ENCODE measurements around the gene TSEN2. TPM values are rescaled to one million over a fixed set of nuclear protein-coding genes. Genes with fewer than 3 reads are reported as not detected.
"Not testable (repeated sequence)": the region's sequence is repeated elsewhere in the genome, so short reads cannot be mapped to it uniquely, and the experiment has no call there.

TSEN2 gene
- total RNA-seq, 1 donor from 2014 or later, result 21.3 TPM

DNA sequence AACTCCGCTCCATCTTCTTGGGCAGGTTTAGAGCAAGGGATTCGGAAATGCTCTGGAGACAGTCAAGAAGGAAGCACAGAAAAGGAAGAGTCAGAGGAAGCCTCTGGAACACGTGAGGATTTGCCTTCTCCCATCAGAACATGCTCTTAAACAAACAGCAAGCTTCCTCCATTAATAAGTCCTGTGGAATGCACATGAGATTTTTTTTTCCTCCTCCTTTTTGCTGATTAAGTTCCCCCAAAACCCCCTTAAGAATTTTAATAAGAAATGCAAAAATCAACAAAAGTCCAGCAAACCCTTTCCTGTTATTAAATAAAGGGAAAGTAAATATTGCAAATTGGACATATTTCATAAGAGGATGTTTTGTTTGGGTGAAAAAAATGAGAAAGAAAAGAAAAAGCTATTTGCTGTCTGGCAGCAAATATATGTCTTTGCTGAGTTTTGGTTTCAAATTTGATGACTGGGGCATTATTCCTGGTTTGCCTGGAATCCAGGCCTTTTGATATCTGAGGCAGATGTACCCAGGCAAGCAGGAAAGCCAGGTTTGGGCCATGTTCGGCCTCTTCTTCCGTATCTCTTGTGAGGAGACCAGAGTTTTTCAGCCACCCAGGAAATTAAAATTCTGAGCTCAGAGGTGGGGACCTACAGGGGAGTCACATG, 7.9 kb upstream of the TSEN2 start:
- no peak overlapping the region for H3K4me3 ChIP-seq (ENCODE audit: low read depth, low read length)
- H3K27me3 ChIP-seq (ENCODE audit: control insufficient read depth, insufficient read depth, low read length), result no peaks in the 10 kb centered on the region
- TF ChIP-seq, protein P1, sequence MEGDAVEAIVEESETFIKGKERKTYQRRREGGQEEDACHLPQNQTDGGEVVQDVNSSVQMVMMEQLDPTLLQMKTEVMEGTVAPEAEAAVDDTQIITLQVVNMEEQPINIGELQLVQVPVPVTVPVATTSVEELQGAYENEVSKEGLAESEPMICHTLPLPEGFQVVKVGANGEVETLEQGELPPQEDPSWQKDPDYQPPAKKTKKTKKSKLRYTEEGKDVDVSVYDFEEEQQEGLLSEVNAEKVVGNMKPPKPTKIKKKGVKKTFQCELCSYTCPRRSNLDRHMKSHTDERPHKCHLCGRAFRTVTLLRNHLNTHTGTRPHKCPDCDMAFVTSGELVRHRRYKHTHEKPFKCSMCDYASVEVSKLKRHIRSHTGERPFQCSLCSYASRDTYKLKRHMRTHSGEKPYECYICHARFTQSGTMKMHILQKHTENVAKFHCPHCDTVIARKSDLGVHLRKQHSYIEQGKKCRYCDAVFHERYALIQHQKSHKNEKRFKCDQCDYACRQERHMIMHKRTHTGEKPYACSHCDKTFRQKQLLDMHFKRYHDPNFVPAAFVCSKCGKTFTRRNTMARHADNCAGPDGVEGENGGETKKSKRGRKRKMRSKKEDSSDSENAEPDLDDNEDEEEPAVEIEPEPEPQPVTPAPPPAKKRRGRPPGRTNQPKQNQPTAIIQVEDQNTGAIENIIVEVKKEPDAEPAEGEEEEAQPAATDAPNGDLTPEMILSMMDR (IDR thresholded peaks at IDR 0.05; ENCODE audit: insufficient read depth, low read length, severe bottlenecking), result no peak
- peak; percentile 64 for DNase-seq (ENCODE audit: low read depth)
- no peaks in the 10 kb centered on the region for H3K36me3 ChIP-seq (ENCODE audit: control insufficient read depth, insufficient read depth, low read length)
- FAIRE-seq, result no peak

GRCh38 chr3:12477256-12477655, 7.0 kb upstream of the TSEN2 start:
- Histone ChIP-seq H3K27me3 (ENCODE audit: control insufficient read depth, insufficient read depth, low read length) (no peaks in the 10 kb centered on the region), H3K4me3 (ENCODE audit: low read depth, low read length) (no peak overlapping the region), H3K36me3 (ENCODE audit: control insufficient read depth, insufficient read depth, low read length) (no peaks in the 10 kb centered on the region)
- no peak for DNase-seq (ENCODE audit: low read depth)
- TF ChIP-seq, protein P1 (IDR thresholded peaks at IDR 0.05; ENCODE audit: insufficient read depth, low read length, severe bottlenecking), result no peak
- FAIRE-seq, result no peak

DNA sequence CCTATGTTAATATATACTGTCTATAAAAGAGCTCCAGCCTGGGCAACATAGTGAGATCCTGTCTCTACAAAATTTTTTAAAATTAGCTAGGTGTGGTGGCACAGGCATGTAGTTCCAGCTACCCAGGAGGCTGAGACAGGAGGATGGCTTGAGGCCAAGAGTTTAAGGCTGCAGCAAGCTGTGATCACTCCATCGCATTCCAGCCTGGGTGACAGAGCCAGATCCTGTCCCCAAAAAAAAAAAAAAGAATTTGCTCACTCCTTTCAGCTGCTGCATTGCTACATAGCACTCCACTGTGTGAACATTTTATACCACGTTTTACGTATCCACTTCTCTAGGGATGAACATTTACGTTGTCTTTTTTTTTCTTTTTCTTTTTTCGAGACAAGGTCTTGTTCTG, 6.0 kb upstream of the TSEN2 start:
- DNase-seq (ENCODE audit: low read depth), result no peak
- no peaks in the 10 kb centered on the region for H3K36me3 ChIP-seq (ENCODE audit: control insufficient read depth, insufficient read depth, low read length)
- FAIRE-seq, result no peak
- TF ChIP-seq, protein P1 (IDR thresholded peaks at IDR 0.05; ENCODE audit: insufficient read depth, low read length, severe bottlenecking), result no peak
- H3K4me3 ChIP-seq (ENCODE audit: low read depth, low read length), result no peak overlapping the region
- H3K27me3 ChIP-seq (ENCODE audit: control insufficient read depth, insufficient read depth, low read length), result no peaks in the 10 kb centered on the region

DNA sequence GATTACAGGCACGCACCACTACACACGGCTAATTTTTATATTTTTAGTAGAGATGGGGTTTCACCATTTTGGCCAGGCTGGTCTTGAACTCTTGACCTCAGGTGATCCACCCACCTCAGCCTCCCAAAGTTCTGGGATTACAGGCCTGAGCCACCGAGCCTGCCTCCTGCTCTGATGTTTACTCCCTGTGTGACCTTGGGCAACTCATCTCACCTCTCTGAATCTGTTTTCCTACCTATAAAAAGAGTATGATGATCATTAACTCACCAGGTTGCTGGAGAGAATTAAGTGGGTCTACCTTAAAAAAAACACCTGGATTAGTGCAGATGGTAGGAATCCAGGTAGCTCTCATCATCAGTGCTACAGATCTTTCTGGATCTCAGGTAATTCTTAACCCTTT, 5.1 kb upstream of the TSEN2 start:
- not testable (repeated sequence) for H3K4me3 ChIP-seq (ENCODE audit: low read depth, low read length); DNase-seq (ENCODE audit: low read depth); H3K27me3 ChIP-seq (ENCODE audit: control insufficient read depth, insufficient read depth, low read length); H3K36me3 ChIP-seq (ENCODE audit: control insufficient read depth, insufficient read depth, low read length); FAIRE-seq

- DNase-seq (ENCODE audit: low read depth), result peak; percentile 32
- no peaks in the 10 kb centered on the region for H3K27me3 ChIP-seq (ENCODE audit: control insufficient read depth, insufficient read depth, low read length)
- FAIRE-seq, result no peak
- no peak overlapping the region for H3K4me3 ChIP-seq (ENCODE audit: low read depth, low read length)
- TF ChIP-seq, protein P1 (IDR thresholded peaks at IDR 0.05; ENCODE audit: insufficient read depth, low read length, severe bottlenecking), result peak; percentile 66
- no peaks in the 10 kb centered on the region for H3K36me3 ChIP-seq (ENCODE audit: control insufficient read depth, insufficient read depth, low read length)
Measured at GRCh38 chr3:12479919-12480427, 4.3 kb upstream of the TSEN2 start.

DNA sequence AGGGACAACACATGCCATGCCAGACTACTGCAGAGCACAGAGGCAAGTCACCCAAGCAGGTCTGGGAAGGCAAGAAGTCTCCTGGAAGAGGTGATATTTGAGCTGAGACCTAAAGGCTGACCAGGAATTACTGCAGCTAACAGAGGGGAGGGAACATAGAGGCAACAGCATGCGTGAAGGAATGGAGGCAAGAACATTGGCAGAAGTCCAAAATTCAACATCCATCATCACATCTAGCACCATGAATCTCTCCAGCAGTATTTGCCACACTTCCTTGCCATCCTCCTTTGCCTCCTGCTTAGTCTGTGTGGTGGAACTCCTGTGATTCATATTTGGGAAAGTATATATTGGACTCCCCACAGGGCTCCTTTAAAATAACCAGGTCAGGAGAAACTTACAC, 870 bp upstream of the TSEN2 start:
- H3K4me3 ChIP-seq (ENCODE audit: low read depth, low read length), result no peak overlapping the region
- peak; percentile 18 for DNase-seq (ENCODE audit: low read depth)

More for the DNA sequence above, 870 bp upstream of the TSEN2 start:
- Histone ChIP-seq H3K36me3 (ENCODE audit: control insufficient read depth, insufficient read depth, low read length) (peaks cover 2% of the 10 kb centered on the region), H3K27me3 (ENCODE audit: control insufficient read depth, insufficient read depth, low read length) (no peaks in the 10 kb centered on the region)
- no peak for FAIRE-seq
- TF ChIP-seq, protein P1 (IDR thresholded peaks at IDR 0.05; ENCODE audit: insufficient read depth, low read length, severe bottlenecking), result no peak

All from bronchial epithelial cell (primary cell).